Stimulated activated CD8-positive, alpha-beta memory T cell treated with anti-CD3 and anti-CD28 coated beads, Interleukin-4, amount 100 ng/mL, for 1 hour (primary cell): ENCODE measurements around the gene DNAH6.
"Not testable (repeated sequence)": the region's sequence is repeated elsewhere in the genome, so short reads cannot be mapped to it uniquely, and the experiment has no call there.

Source experiments
- DNase-seq, 2 donors: peaks; one replicate each; pipeline ENCODE4 v3.0.0-alpha.2; 2020; ENCODE audit warnings: low read depth in 2 of 2, low spot score in 1 of 2

DNAH6 gene

GRCh38 chr2:84748341-84748740, 232.0 kb downstream of the DNAH6 start:
- no peak for DNase-seq

DNA sequence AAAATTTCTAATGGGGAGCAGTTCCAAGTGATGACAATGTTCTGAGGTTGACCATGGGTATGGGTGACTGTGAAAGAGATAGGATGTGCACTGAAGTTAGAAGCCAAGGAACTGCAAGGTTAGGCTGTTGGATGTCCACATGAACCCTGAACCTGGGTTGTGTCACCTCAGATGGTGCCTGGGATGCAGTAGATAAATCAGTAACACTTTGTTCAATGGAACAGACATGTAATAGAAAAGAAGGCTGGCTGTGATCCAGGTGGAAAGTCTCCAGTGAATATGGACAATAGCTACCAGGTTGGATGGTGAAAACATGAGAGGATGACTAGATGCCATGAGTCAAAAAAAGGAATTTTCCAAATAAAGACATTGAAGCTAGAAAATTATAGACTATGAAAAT, 233.1 kb downstream of the DNAH6 start:
- DNase-seq = no peak

DNA sequence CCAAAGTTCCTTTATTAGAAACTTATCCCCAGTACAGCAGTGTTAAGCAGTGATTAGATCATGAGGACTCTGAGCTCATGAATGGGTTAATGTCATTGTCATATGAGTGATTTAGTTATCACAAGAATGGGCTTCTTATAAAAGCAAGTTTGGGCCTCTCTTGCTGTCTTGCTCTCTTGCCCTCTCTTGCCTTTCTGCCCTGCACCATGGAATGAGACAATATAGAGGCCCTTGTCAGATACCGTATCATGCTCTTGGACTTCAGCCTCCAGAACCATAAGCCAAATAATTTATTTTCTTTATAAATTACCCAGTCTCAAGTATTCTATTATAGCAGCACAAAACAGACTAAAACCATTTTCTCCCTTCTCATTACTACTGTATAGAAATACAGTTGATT, 238.8 kb downstream of the DNAH6 start:
- no peak for DNase-seq

- DNase-seq = no peak
Measured at GRCh38 chr2:84757648-84758047, 241.3 kb downstream of the DNAH6 start.

DNA sequence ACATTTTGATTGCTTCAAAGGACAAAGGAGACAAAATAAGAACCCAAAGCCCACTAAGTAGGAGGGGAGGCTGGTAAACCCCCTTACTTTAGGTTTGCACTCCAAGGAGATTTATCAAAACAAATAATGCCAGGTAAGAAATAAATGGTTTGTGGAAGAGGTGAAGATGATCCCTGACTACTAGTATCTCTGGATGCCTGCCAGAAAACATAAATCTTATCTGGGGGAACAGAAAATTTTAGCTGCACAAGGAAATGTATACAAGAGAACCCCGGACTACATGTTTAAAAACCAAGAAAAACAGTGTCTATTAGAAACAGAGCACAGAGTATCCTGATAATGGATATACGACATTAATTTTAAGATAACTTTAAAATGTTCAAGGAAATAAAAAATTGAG, 250.5 kb downstream of the DNAH6 start:
- DNase-seq = no peak

DNA sequence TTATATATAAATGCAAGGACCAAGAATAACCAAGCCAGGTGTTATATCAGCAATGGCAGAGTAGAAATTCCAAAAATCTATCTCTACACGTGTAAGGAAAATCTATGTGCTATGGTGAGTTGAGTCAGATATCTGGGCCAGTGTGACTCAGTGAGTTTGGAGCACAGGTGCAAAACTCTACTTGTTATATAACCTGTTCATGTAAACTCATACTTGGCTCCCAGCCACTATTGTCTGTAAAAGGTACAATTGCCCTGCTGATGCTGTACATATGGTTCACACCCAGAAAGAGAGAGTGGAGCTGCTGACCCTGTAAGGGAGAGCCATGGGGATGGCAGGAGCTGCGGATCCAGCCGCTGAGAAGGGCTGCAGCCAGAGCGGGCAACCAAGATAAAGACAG, 252.5 kb downstream of the DNAH6 start:
- no peak for DNase-seq

DNA sequence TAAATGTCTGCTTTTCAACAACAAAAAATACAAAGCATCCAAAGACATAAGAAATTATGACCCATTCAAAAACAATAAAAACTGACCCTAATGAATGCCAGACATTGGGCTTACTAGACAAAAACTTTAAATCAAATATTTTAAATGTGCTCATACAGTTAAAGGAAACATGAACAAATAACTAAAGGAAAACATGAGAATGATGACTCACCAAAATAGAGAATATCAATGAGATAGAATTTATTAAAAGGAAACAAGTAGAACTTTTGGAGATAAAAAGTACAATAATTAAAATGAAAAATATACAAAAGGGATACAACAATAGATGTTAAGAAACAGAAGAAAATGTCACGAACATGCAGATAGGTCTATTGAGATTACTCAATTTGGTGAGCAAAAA, 254.0 kb downstream of the DNAH6 start:
- DNase-seq = no peak

- no peak for DNase-seq
Measured at GRCh38 chr2:84771251-84771650, 255.0 kb downstream of the DNAH6 start.

DNA sequence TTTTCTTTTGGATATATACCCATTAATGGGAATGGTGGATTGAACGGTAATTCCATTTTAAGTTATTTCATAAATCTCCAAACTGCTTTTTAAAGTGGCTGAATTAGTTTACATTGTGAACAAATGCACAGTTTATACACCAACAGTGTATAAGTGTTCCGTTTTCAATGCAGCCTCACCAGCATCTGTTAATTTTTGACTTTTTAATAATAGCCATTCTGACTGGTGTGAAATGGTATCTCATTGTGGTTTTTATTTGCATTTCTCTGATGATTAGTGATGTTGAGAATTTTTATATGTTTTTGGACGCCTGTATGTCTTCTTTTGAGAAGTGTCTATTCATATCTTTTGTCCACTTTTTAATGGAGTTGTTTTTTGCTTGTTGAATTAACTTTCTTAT, 257.3 kb downstream of the DNAH6 start:
- not testable (repeated sequence) for DNase-seq

GRCh38 chr2:84776011-84776410, 259.7 kb downstream of the DNAH6 start:
- DNase-seq = no peak

DNA sequence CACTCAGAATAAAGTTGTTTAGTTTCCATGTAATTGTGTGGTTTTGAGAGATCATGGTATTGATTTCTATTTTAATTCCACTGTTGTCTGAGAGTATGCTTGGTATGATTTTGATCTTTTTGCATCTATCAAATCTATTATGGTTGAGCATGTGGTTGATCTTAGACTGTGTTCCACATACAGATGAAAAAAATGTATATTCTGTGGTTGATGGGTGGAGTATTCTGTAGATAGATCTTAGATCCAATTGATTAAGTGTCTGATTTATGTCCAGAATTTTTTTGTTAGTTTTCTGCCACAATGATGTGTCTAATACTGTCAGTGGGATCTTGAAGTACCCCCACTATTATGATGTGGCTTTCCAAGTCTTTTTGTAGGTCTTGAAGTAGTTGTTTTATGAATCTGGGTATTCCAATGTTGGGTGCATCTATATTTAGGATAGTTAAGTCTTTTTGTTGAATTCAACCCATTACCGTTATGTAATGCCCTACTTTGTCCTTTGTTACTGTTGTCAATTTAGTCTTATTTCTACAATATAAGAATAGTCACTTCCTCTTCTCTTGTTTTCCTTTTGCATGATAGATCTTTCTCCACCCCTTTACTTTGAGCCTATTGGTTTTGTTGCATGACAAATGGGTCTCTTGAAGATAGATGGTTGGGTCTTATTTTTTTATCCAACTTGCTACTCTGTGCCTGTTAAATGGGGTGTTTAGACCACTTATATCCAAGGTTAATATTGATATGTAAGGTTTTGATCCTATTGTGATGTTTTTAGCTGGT, 262.8 kb downstream of the DNAH6 start:
- DNase-seq = no peak

DNA sequence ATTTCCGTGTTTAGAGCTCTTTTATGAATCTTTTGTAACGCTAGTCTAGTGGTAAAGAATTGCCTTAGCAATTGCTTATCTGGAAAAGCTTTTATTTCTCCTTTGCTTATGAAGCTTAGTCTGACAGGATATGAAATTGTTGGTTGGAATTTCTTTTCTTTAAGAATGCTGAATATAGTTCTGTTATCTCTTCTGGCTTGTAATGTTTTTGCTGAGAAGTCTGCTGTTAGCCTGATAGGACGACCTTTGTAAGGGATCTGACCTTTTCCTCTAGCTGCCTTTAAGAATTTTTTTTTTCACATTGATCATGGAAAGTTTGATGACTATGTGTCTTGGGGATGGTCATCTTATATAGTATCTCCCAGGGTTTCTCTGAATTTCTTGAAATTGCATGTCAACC, 263.5 kb downstream of the DNAH6 start:
- no peak for DNase-seq

DNA sequence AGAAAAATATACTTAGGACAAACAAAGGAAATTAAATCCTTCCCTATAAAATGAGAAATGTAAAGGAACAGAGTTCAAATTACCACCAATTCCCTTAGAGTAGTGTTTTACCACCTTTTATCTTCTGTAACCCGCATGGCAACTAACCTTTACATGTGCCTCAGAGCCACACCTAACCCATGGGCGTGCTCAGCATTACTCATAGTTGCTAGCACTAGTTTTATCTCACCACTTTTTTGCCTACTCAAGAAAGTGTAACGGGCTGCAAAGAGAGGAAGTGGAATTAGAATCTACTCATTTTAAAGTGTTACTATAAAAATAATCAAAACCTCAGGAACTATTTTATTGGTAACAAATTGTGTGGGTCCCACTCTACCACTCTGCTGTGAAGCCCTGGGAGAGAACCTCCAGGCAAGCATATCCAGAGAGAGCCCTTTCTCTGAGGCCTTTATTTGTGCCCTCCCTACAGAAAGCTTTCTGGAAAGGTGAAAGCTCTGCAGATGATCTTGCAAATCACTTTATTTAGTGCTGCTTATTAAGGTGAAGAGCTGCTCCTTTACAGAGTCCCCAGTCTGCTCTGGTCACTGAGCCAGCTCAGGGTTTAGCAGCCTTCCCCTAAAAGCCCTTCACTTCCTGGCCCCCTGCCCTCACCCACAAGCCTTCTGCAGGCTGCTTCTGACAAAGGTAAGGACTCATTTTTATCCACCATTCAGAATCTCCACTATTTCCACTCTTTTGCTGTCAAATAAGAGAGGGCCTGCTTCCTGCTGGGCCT, 265.8 kb downstream of the DNAH6 start:
- DNase-seq = peak in 1 of 2 donors; percentile 22

- DNase-seq = no peak
Measured at GRCh38 chr2:84782717-84783442, 266.6 kb downstream of the DNAH6 start.

DNA sequence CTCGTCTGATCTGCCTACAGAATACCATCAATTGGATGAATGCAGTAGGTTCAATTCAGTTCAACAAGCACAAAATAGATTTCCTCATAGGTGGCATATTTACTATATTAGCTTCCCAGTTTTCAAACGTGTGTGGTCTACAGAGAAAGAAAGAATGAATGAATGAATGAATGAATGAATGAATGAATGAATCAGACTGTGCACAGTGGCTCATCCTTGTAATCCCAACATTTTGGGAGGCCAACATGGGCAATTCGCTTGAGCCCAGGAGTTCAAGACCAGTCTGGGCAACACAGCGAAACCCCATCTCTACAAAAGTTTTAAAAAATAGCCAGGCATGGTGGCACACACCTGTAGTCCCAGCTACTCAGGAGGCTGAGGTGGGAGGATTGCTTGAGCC, 269.7 kb downstream of the DNAH6 start:
- DNase-seq = no peak

- DNase-seq = no peak
Measured at GRCh38 chr2:84786601-84787000, 270.3 kb downstream of the DNAH6 start.

- DNase-seq = no peak
Measured at GRCh38 chr2:84788027-84788426, 271.7 kb downstream of the DNAH6 start.

DNA sequence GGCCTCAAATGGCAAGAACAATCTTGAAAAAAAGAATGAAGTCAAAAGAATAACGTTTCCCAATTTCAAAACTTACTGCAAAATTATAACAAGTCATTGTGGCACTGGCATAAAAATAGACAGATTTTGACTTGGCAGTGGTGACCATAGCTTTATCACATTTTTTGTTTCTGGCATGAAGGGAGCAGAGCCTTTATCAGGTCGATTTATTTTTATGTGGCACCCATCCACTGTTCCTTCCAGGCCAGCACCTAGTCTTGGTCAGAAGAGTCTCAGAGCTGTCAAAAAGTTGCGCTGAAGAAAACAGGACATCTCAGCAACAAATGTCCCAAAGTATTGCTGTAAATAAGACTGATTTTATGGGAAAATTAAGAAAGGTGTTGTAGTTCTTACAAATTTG, 272.2 kb downstream of the DNAH6 start:
- DNase-seq = no peak

GRCh38 chr2:84792856-84793522, 276.7 kb downstream of the DNAH6 start:
- no peak for DNase-seq

DNA sequence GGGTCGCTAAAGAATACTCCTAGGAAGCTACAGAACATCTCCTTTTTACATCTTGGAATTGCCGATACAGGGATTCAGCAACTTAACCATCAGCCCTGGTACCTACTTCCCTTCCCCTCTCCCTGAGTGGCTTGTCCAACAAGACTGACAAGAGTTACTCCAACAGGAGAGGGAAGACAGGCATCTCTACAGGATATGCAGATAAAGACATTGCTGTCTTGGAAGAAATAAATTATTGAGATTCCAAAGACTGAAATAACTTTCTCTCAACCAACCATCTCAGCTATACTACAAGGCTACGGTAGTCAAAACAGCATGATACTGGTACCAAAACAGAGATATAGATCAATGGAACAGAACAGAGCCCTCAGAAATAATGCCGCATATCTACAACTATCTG, 277.3 kb downstream of the DNAH6 start:
- DNase-seq = no peak

DNA sequence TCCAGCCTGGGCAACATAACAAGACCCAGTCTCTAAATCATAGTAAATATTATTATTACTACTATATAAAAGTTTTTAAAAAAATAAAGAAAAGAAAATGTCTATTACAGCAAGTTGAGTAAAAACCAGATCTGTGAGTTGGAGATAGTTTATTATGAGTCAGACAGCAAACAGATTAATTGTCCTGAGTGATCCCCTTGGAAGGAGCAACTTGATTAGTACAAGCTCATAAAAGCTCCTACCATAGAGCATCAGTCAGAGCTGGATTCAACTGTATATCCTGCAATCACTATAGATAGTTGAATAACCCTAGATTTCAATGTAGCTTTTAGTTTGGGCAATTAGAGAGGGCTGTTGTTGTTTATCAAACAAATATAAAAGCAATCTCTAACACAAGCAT, 280.5 kb downstream of the DNAH6 start:
- no peak for DNase-seq
